Parathyroid adenoma (tissue), 2 donors: ENCODE measurements around the gene FCN2.

Experiments used
- H2AFZ ChIP-seq: fragments of 300-600 bp; sonication (generic); one replicate; pipeline ENCODE4 v1.7.0; 2017; ENCODE audit warnings: antibody characterized with exemption, mild to moderate bottlenecking
- H3K27ac ChIP-seq: fragments of 300-600 bp; sonication (generic); one replicate; pipeline ENCODE4 v1.7.0; 2017
- H3K27me3 ChIP-seq: fragments of 300-600 bp; sonication (generic); one replicate; pipeline ENCODE4 v1.7.0; 2017; ENCODE audit warnings: low read length; ENCODE audit not compliant: control insufficient read depth, insufficient read depth
- H3K36me3 ChIP-seq: fragments of 300-600 bp; sonication (generic); one replicate; pipeline ENCODE4 v1.7.0; 2017; ENCODE audit warnings: low read length; ENCODE audit not compliant: control insufficient read depth, insufficient read depth
- H3K4me1 ChIP-seq: fragments of 300-600 bp; sonication (generic); one replicate; pipeline ENCODE4 v1.7.0; 2017; ENCODE audit warnings: control low read depth
- H3K4me2 ChIP-seq: fragments of 300-600 bp; sonication (generic); one replicate; pipeline ENCODE4 v1.7.0; 2017; ENCODE audit warnings: low read length
- H3K4me3 ChIP-seq: fragments of 300-600 bp; sonication (generic); one replicate; pipeline ENCODE4 v1.7.0; 2017; ENCODE audit warnings: low read depth, low read length
- H3K79me2 ChIP-seq: fragments of 300-600 bp; sonication (generic); one replicate; pipeline ENCODE4 v1.7.0; 2017; ENCODE audit warnings: control low read depth
- H3K9ac ChIP-seq: fragments of 300-600 bp; sonication (generic); one replicate; pipeline ENCODE4 v1.7.0; 2017; ENCODE audit warnings: mild to moderate bottlenecking
- H3K9me3 ChIP-seq: fragments of 300-600 bp; sonication (generic); one replicate; pipeline ENCODE4 v1.7.0; 2017; ENCODE audit warnings: low read length; ENCODE audit not compliant: control insufficient read depth
- CTCF ChIP-seq: fragments of 300-600 bp; sonication (generic); IDR thresholded peaks from one replicate; pipeline ENCODE4 v1.7.0; 2017; ENCODE audit warnings: antibody characterized with exemption, mild to moderate bottlenecking
- donor health status: primary hyperparathyroidism.

The FCN2 gene

GRCh38 chr9:134836406-134836970, 44.1 kb upstream of the FCN2 start:
- no peak overlapping the region for H3K4me3 ChIP-seq
- H3K36me3 ChIP-seq, result no peaks in the 10 kb centered on the region
- no peak overlapping the region for H3K4me2 ChIP-seq
- H3K79me2 ChIP-seq, result no peaks in the 10 kb centered on the region
- H3K27me3 ChIP-seq, result no peaks in the 10 kb centered on the region
- H3K9ac ChIP-seq, result no peak overlapping the region
- no peak overlapping the region for H2AFZ ChIP-seq
- H3K27ac ChIP-seq, result no peak overlapping the region
- H3K9me3 ChIP-seq, result no peaks in the 10 kb centered on the region
- no peak for TF ChIP-seq CTCF
- H3K4me1 ChIP-seq, result no peaks in the 10 kb centered on the region

- no peaks in the 10 kb centered on the region for H3K4me1 ChIP-seq
- no peaks in the 10 kb centered on the region for H3K79me2 ChIP-seq
- no peaks in the 10 kb centered on the region for H3K9me3 ChIP-seq
- no peak for TF ChIP-seq CTCF
- no peaks in the 10 kb centered on the region for H3K27me3 ChIP-seq
- no peaks in the 10 kb centered on the region for H3K36me3 ChIP-seq
- no peak overlapping the region for H3K4me3 ChIP-seq
- H3K9ac ChIP-seq, result no peak overlapping the region
- no peak overlapping the region for H3K27ac ChIP-seq
- H2AFZ ChIP-seq, result no peak overlapping the region
- no peak overlapping the region for H3K4me2 ChIP-seq
Measured at GRCh38 chr9:134837529-134837928, 43.1 kb upstream of the FCN2 start.

GRCh38 chr9:134838651-134839454, 41.8 kb upstream of the FCN2 start:
- TF ChIP-seq CTCF, result no peak
- no peak overlapping the region for H3K9ac ChIP-seq

GRCh38 chr9:134839455-134840125, 41.0 kb upstream of the FCN2 start:
- Histone ChIP-seq H3K27me3 (no peaks in the 10 kb centered on the region), H2AFZ (no peak overlapping the region), H3K9ac (no peak overlapping the region), H3K27ac (no peak overlapping the region), H3K4me3 (no peak overlapping the region), H3K9me3 (no peaks in the 10 kb centered on the region), H3K36me3 (no peaks in the 10 kb centered on the region), H3K4me2 (no peak overlapping the region), H3K4me1 (no peaks in the 10 kb centered on the region), H3K79me2 (no peaks in the 10 kb centered on the region)
- no peak for TF ChIP-seq CTCF

More at GRCh38 chr9:134838651-134839454, 41.8 kb upstream of the FCN2 start:
- Histone ChIP-seq H2AFZ (no peak overlapping the region), H3K36me3 (no peaks in the 10 kb centered on the region), H3K9me3 (no peaks in the 10 kb centered on the region), H3K4me2 (no peak overlapping the region), H3K27me3 (no peaks in the 10 kb centered on the region), H3K4me3 (no peak overlapping the region), H3K4me1 (no peaks in the 10 kb centered on the region), H3K27ac (no peak overlapping the region), H3K79me2 (no peaks in the 10 kb centered on the region)
